GM23338 (cell line): ENCODE results near the gene CANX. TPM values are rescaled to one million over a fixed set of nuclear protein-coding genes. Genes with fewer than 3 reads are reported as not detected.
"Not testable (repeated sequence)": the region's sequence is repeated elsewhere in the genome, so short reads cannot be mapped to it uniquely, and the experiment has no call there.

Experiments used
- ATAC-seq: fragments of 200-7000 bp; cut with Tn5 transposase; 3 replicates; pipeline ENCODE4 v1.9.1; 2020
- DNase-seq: peaks from one replicate; pipeline ENCODE4 v3.0.0-alpha.2; 2015; ENCODE audit warnings: low spot score
- H2AFZ ChIP-seq: fragments of 200-600 bp; sonication (generic); 2 replicates; pipeline ENCODE4 v1.8.0; 2016; ENCODE audit warnings: antibody characterized with exemption, mild to moderate bottlenecking, moderate library complexity
- H3F3A ChIP-seq: fragments of 200-600 bp; sonication (generic); replicated peaks from 2 replicates; pipeline ENCODE4 v1.8.0; 2017; ENCODE audit warnings: antibody characterized with exemption, mixed run types, low read depth
- H3K27ac ChIP-seq: fragments of 200-600 bp; sonication (generic); 2 replicates; pipeline ENCODE4 v1.6.1; 2016; ENCODE audit warnings: low read depth
- H3K27me3 ChIP-seq: fragments of 200-600 bp; sonication (generic); 2 replicates; pipeline ENCODE4 v1.8.0; 2016; ENCODE audit warnings: mild to moderate bottlenecking, mixed run types, moderate library complexity; ENCODE audit not compliant: insufficient read depth
- H3K36me3 ChIP-seq: fragments of 200-600 bp; sonication (generic); 2 replicates; pipeline ENCODE4 v1.8.0; 2016; ENCODE audit warnings: mild to moderate bottlenecking; ENCODE audit not compliant: insufficient read depth
- H3K4me1 ChIP-seq: fragments of 200-600 bp; sonication (generic); 2 replicates; pipeline ENCODE4 v1.8.0; 2016; ENCODE audit warnings: mild to moderate bottlenecking, moderate library complexity; ENCODE audit not compliant: insufficient read depth
- H3K4me2 ChIP-seq: fragments of 200-600 bp; sonication (generic); 2 replicates; pipeline ENCODE4 v1.7.1; 2017; ENCODE audit warnings: mixed run types
- H3K4me3 ChIP-seq: fragments of 200-600 bp; sonication (generic); 2 replicates; pipeline ENCODE4 v1.6.1; 2016; ENCODE audit warnings: mixed run types
- H3K79me2 ChIP-seq: fragments of 200-600 bp; sonication (generic); replicated peaks from 2 replicates; pipeline ENCODE4 v1.8.0; 2017; ENCODE audit warnings: mild to moderate bottlenecking; ENCODE audit not compliant: insufficient read depth
- H3K9me2 ChIP-seq: fragments of 200-600 bp; sonication (generic); 2 replicates; pipeline ENCODE4 v1.8.0; 2017; ENCODE audit not compliant: insufficient read depth
- H4K20me1 ChIP-seq: fragments of 200-600 bp; sonication (generic); replicated peaks from 2 replicates; pipeline ENCODE4 v1.8.0; 2017; ENCODE audit warnings: mild to moderate bottlenecking; ENCODE audit not compliant: insufficient read depth
- H3K27ac Mint-ChIP-seq: 2 replicates; pipeline ENCODE4 v1.8.0; 2020; ENCODE audit warnings: inconsistent platforms, mild to moderate bottlenecking, moderate library complexity, mixed read lengths
- H3K27me3 Mint-ChIP-seq: 3 replicates; pipeline ENCODE4 v1.8.0; 2022; ENCODE audit warnings: low read depth, mild to moderate bottlenecking, moderate library complexity, mixed read lengths, inconsistent platforms; ENCODE audit not compliant: insufficient read depth, poor library complexity
- H3K36me3 Mint-ChIP-seq: 3 replicates; pipeline ENCODE4 v1.8.0; 2021; ENCODE audit warnings: low read depth, mild to moderate bottlenecking, inconsistent platforms, moderate library complexity, mixed read lengths
- H3K4me1 Mint-ChIP-seq: 3 replicates; pipeline ENCODE4 v1.8.0; 2020; ENCODE audit warnings: mild to moderate bottlenecking, inconsistent platforms, mixed read lengths
- H3K4me3 Mint-ChIP-seq: 3 replicates; pipeline ENCODE4 v1.8.0; 2021; ENCODE audit warnings: moderate library complexity, mild to moderate bottlenecking, inconsistent platforms, mixed read lengths
- H3K9me3 Mint-ChIP-seq: 3 replicates; pipeline ENCODE4 v1.8.0; 2020; ENCODE audit warnings: moderate library complexity, mild to moderate bottlenecking, inconsistent platforms, mixed read lengths
- CTCF ChIP-seq, 2 experiments: fragments of 200-600 bp in 1 of 2; sonication (generic) in 1 of 2; conservative IDR thresholded peaks; 2 replicates each; pipeline versions ENCODE4 v1.5.1 to v1.6.1; 2016 to 2017; ENCODE audit warnings: antibody characterized with exemption in 2 of 2, low read depth in 2 of 2, mild to moderate bottlenecking in 2 of 2, moderate library complexity in 1 of 2
- ETS1 ChIP-seq: IDR thresholded peaks from 2 replicates; pipeline ENCODE4 v1.6.1; 2016; ENCODE audit warnings: antibody characterized with exemption
- ZNF462 ChIP-seq: fragments of 250-450 bp; sonication (Bioruptor Pico); IDR thresholded peaks from 2 replicates; pipeline ENCODE4 v1.5.0; 2020; ENCODE audit warnings: mild to moderate bottlenecking, moderate library complexity
- polyA plus RNA-seq: library from polyadenylated mRNA; unstranded; fragments of >200 nt; fragmentation: Nextera tagmentation; extraction: Ambion mirVana; gene quantifications from 2 replicates; pipeline ENCODE4 v1.2.1, GENCODE V29; 2016
- total RNA-seq: library from RNA; depleted of rRNA; stranded (reverse); fragments of >200 nt; shearing (Covaris generic); gene quantifications from 2 replicates; pipeline ENCODE4 v1.2.3, GENCODE V29; 2014

CANX gene
- total and polyA plus RNA-seq, 2 experiments from 2014 or later: 177 to 530 TPM

GRCh38 chr5:179658179-179658856 lies 40.4 kb upstream of the CANX start:
- not testable (repeated sequence) for H3K79me2 ChIP-seq, H3K27me3 Mint-ChIP-seq, H3K27ac Mint-ChIP-seq, H3K4me1 Mint-ChIP-seq, H3F3A ChIP-seq, H3K27ac ChIP-seq, H3K27me3 ChIP-seq, H3K4me1 ChIP-seq, H3K9me2 ChIP-seq, H3K36me3 Mint-ChIP-seq, H4K20me1 ChIP-seq, H3K36me3 ChIP-seq, H3K9me3 Mint-ChIP-seq
- ATAC-seq: peak; percentile 78
- Histone ChIP-seq H3K4me3 (peak overlapping the region; percentile 52), H2AFZ (peak overlapping the region; percentile 82; the same call in 1 of the 2 replicates), H3K4me2 (peak overlapping the region; percentile 71)
- peak overlapping the region; percentile 76 for H3K4me3 Mint-ChIP-seq
- DNase-seq: peak; percentile 43

GRCh38 chr5:179661647-179662046 lies 37.1 kb upstream of the CANX start:
- H3K9me3 Mint-ChIP-seq, H3K79me2 ChIP-seq, H3K27ac ChIP-seq, H3K36me3 ChIP-seq, H3F3A ChIP-seq, H3K27me3 ChIP-seq, H3K4me3 ChIP-seq, H4K20me1 ChIP-seq, H2AFZ ChIP-seq, H3K27ac Mint-ChIP-seq, ATAC-seq, H3K4me1 ChIP-seq, H3K27me3 Mint-ChIP-seq, H3K9me2 ChIP-seq, DNase-seq, H3K4me1 Mint-ChIP-seq, H3K4me3 Mint-ChIP-seq, H3K4me2 ChIP-seq: not testable (repeated sequence)
- H3K36me3 Mint-ChIP-seq: peaks cover 15% of the 10 kb centered on the region

GRCh38 chr5:179668391-179668790 lies 30.4 kb upstream of the CANX start:
- H3K36me3 ChIP-seq: peaks cover 4% of the 10 kb centered on the region; the same call in 1 of the 2 replicates
- H3K27me3 ChIP-seq: no peaks in the 10 kb centered on the region
- H2AFZ ChIP-seq: no peak overlapping the region
- no peaks in the 10 kb centered on the region for H3K9me2 ChIP-seq
- no peaks in the 10 kb centered on the region for H3K4me1 ChIP-seq
- H3K79me2 ChIP-seq: no peaks in the 10 kb centered on the region
- Mint-ChIP-seq H3K4me3 (no peak overlapping the region), H3K27ac (no peak overlapping the region), H3K27me3 (peaks cover 5% of the 10 kb centered on the region), H3K4me1 (no peaks in the 10 kb centered on the region), H3K9me3 (no peaks in the 10 kb centered on the region), H3K36me3 (peaks cover 10% of the 10 kb centered on the region)
- no peaks in the 10 kb centered on the region; the same call in 1 of the 2 replicates for H4K20me1 ChIP-seq
- TF ChIP-seq ETS1 (no peak), CTCF (conservative IDR thresholded peaks at IDR 0.05; ENCODE audit: low read depth in 2 of 2) (peak; percentile 100), ZNF462 (CRISPR knock-in tag) (no peak)
- H3K27ac ChIP-seq: no peak overlapping the region
- no peak overlapping the region for H3K4me2 ChIP-seq
- peaks cover 6% of the 10 kb centered on the region; the same call in 1 of the 2 replicates for H3F3A ChIP-seq
- H3K4me3 ChIP-seq: no peak overlapping the region
- DNase-seq (peak; percentile 93), ATAC-seq (peak; percentile 97)
